ENCODE data around the gene SULT6B1.

- TF ChIP-seq FOXP2 (optimal IDR thresholded peaks at IDR 0.05; ENCODE audit: control extremely low read depth, extremely low read length, insufficient read depth) (no peak), EZH2 (IDR thresholded peaks at IDR 0.05) (no peak), POLR2AphosphoS5 (IDR thresholded peaks at IDR 0.05; ENCODE audit: borderline replicate concordance, low read depth, low read length) (no peak)
Measured at GRCh38 chr2:37230581-37230980, 42.1 kb upstream of the SULT6B1 start.

Measured in SK-N-MC (cell line).